ENCODE measurements around the gene F8. TPM values are rescaled to one million over a fixed set of nuclear protein-coding genes. Genes with fewer than 3 reads are reported as not detected.

F8 gene
- total and polyA plus RNA-seq, 2 of the 4 experiments (the other 2 are of a cell fraction): 1.4 to 1.5 TPM

- dilution Hi-C loops (cut with HindIII; ENCODE audit: low sequenced_read_pairs, unreplicated experiment) (no loop called here), intact Hi-C loops (cut with micrococcal nuclease) (no loop called here), in situ Hi-C loops (cut with MboI; ENCODE audit: low sequenced_read_pairs) (no loop called here)
- Histone ChIP-seq H2BK20ac (ENCODE audit: low read depth, low read length) (no peak overlapping the region), H3K9ac (ENCODE audit: low read depth, low read length) (no peak overlapping the region), H3K4me1 (ENCODE audit: control insufficient read depth, insufficient read depth, low read length) (no peaks in the 10 kb centered on the region), H2AK5ac (ENCODE audit: low read depth, low read length) (no peak overlapping the region), H3K9me1 (ENCODE audit: insufficient read depth, low read length) (no peaks in the 10 kb centered on the region), H3K4me3 (ENCODE audit: insufficient read depth, low read depth, low read length) (no peak overlapping the region), H3K36me3 (ENCODE audit: control insufficient read depth, insufficient read depth, low read length) (no peaks in the 10 kb centered on the region), H2AK9ac (replicated peaks; ENCODE audit: low read depth, low read length, poor library complexity) (no peak overlapping the region), H3K56ac (ENCODE audit: extremely low read depth, insufficient read depth, low read length) (no peak overlapping the region), H4K5ac (ENCODE audit: low read depth, low read length) (no peak overlapping the region), H3K9me3 (ENCODE audit: control insufficient read depth, insufficient read depth, low read length) (peaks cover 2% of the 10 kb centered on the region; the same call in 1 of the 2 replicates), H3K4ac (ENCODE audit: low read depth, low read length) (no peak overlapping the region), H4K8ac (ENCODE audit: low read depth in 2 of 2, low read length in 2 of 2) (no peak overlapping the region), H4K91ac (ENCODE audit: insufficient read depth, low read depth, low read length) (no peak overlapping the region), H4K20me1 (ENCODE audit: insufficient read depth, low read length) (no peaks in the 10 kb centered on the region), H3K27me3 (ENCODE audit: control insufficient read depth, insufficient read depth, low read length) (no peaks in the 10 kb centered on the region), H3K27ac (ENCODE audit: insufficient read depth, low read length) (no peak overlapping the region), H3K18ac (ENCODE audit: low read depth, low read length) (no peak overlapping the region), H2BK5ac (ENCODE audit: low read depth, low read length, poor library complexity, severe bottlenecking) (no peak overlapping the region), H3K79me1 (ENCODE audit: low read depth in 1 of 2, low read length in 2 of 2) (no peaks in the 10 kb centered on the region), H2AFZ (replicated peaks; ENCODE audit: low read length, poor library complexity) (no peak overlapping the region), H3K23ac (ENCODE audit: low read depth, low read length) (no peak overlapping the region), H3K4me2 (ENCODE audit: low read depth, low read length) (no peak overlapping the region), H2BK120ac (ENCODE audit: low read depth, low read length) (no peak overlapping the region), H2BK15ac (ENCODE audit: low read depth, low read length) (no peak overlapping the region), H3K14ac (replicated peaks; ENCODE audit: low read depth, low read length) (no peak overlapping the region)
- TF ChIP-seq RCOR1 (IDR thresholded peaks at IDR 0.05; ENCODE audit: insufficient replicate concordance, low read length) (no peak), NFE2L2 (IDR thresholded peaks at IDR 0.05; ENCODE audit: low read depth, low read length) (no peak), CEBPB (IDR thresholded peaks at IDR 0.05; ENCODE audit: low read depth, low read length) (no peak), MAFK (IDR thresholded peaks at IDR 0.05; ENCODE audit: low read depth, low read length) (no peak), RFX5 (IDR thresholded peaks at IDR 0.05; ENCODE audit: low read depth, low read length) (no peak), POLR2A (IDR thresholded peaks at IDR 0.05; ENCODE audit: low read depth, low read length) (no peak), SMC3 (IDR thresholded peaks at IDR 0.05; ENCODE audit: low read depth, low read length) (no peak)
- TF ChIP-seq, protein P1, sequence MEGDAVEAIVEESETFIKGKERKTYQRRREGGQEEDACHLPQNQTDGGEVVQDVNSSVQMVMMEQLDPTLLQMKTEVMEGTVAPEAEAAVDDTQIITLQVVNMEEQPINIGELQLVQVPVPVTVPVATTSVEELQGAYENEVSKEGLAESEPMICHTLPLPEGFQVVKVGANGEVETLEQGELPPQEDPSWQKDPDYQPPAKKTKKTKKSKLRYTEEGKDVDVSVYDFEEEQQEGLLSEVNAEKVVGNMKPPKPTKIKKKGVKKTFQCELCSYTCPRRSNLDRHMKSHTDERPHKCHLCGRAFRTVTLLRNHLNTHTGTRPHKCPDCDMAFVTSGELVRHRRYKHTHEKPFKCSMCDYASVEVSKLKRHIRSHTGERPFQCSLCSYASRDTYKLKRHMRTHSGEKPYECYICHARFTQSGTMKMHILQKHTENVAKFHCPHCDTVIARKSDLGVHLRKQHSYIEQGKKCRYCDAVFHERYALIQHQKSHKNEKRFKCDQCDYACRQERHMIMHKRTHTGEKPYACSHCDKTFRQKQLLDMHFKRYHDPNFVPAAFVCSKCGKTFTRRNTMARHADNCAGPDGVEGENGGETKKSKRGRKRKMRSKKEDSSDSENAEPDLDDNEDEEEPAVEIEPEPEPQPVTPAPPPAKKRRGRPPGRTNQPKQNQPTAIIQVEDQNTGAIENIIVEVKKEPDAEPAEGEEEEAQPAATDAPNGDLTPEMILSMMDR (conservative IDR thresholded peaks at IDR 0.05; ENCODE audit: low read depth, low read length): no peak
- POLR2A ChIA-PET (ENCODE audit: unreplicated experiment): interaction anchor here (0.5 kb wide), 1 partner anchor 31 kb away, joined by 3 read pairs; no protein-coding TSS in a partner anchor
- WGBS, 2 experiments (ENCODE audit: extremely low coverage in 2 of 2, insufficient read length in 1 of 2): no CpG with 5 or more reads among the region's 3 CpGs
- CTCF ChIA-PET: no interaction called here
- no peak for ATAC-seq (ENCODE audit: low read depth)
- DNase-seq: no peak
- no TSS peak for BruUV-seq (replicated peaks)
Observed at GRCh38 chrX:154987940-154988339, 34.6 kb downstream of the F8 start.
